Measurements from ENCODE around the gene ZBTB20.

DNA sequence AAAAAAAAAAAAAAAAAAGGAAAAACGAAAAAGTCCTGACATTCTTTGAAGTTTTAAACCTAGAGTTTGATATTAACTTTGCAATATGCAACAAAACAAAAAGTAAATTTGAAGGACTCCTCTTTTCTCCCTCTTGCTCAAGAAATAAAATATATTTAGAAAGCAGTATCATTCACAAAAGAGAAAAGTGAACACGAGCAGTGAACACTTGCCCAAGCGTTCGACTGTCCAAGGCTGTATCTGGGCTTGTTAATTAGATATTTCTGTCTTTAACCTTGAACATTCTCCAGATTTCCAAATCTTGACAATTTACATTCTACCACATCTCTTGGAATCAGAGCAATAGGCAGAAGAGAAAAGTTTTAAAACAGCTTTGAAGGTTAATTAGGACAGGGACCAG, 495.5 kb downstream of the ZBTB20 start:
- TF ChIP-seq, protein P1, sequence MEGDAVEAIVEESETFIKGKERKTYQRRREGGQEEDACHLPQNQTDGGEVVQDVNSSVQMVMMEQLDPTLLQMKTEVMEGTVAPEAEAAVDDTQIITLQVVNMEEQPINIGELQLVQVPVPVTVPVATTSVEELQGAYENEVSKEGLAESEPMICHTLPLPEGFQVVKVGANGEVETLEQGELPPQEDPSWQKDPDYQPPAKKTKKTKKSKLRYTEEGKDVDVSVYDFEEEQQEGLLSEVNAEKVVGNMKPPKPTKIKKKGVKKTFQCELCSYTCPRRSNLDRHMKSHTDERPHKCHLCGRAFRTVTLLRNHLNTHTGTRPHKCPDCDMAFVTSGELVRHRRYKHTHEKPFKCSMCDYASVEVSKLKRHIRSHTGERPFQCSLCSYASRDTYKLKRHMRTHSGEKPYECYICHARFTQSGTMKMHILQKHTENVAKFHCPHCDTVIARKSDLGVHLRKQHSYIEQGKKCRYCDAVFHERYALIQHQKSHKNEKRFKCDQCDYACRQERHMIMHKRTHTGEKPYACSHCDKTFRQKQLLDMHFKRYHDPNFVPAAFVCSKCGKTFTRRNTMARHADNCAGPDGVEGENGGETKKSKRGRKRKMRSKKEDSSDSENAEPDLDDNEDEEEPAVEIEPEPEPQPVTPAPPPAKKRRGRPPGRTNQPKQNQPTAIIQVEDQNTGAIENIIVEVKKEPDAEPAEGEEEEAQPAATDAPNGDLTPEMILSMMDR (IDR thresholded peaks at IDR 0.05) = no peak
- no peak for TF ChIP-seq POLR2A (IDR thresholded peaks at IDR 0.05)
- no peak for TF ChIP-seq EP300 (IDR thresholded peaks at IDR 0.05)
- no peak for TF ChIP-seq POLR2AphosphoS5 (IDR thresholded peaks at IDR 0.05)

Measured in stomach (tissue), 4 donors.